Erythroblast (primary cell): ENCODE results near the gene SNX3.

ENCODE experiments used
- GATA1 ChIP-seq: IDR thresholded peaks from 2 replicates; pipeline ENCODE4 v1.6.1; 2011; ENCODE audit warnings: low read depth, mild to moderate bottlenecking, control low read depth, low read length, moderate library complexity
- POLR2A ChIP-seq: IDR thresholded peaks from 2 replicates; pipeline ENCODE4 v1.6.1; 2011; ENCODE audit warnings: mild to moderate bottlenecking, low read length

- no peak for TF ChIP-seq POLR2A
- TF ChIP-seq GATA1 = no peak
Measured at GRCh38 chr6:108228416-108228815, 32.4 kb downstream of the SNX3 start.
